Karpas-422 (cell line): ENCODE results near the gene CLK1. TPM values are rescaled to one million over a fixed set of nuclear protein-coding genes. Genes with fewer than 3 reads are reported as not detected.

Source experiments
- DNase-seq: peaks from one replicate; pipeline ENCODE4 v3.0.0-alpha.2; 2015
- H2AFZ ChIP-seq: fragments of 200-600 bp; sonication (generic); 2 replicates; pipeline ENCODE4 v1.6.1; 2014; ENCODE audit warnings: antibody characterized with exemption, low read length, mixed read lengths
- H3K27ac ChIP-seq: fragments of 200-600 bp; sonication (generic); 2 replicates; pipeline ENCODE4 v1.5.1; 2014; ENCODE audit warnings: mild to moderate bottlenecking, low read length, moderate library complexity
- H3K27me3 ChIP-seq: fragments of 200-600 bp; sonication (generic); 2 replicates; pipeline ENCODE4 v1.6.1; 2014; ENCODE audit warnings: low read length, mixed read lengths
- H3K36me3 ChIP-seq: fragments of 200-600 bp; sonication (generic); 2 replicates; pipeline ENCODE4 v1.6.1; 2014; ENCODE audit warnings: low read length, mixed read lengths; ENCODE audit not compliant: insufficient read depth
- H3K4me1 ChIP-seq: fragments of 200-600 bp; sonication (generic); 2 replicates; pipeline ENCODE4 v1.6.1; 2014; ENCODE audit warnings: mild to moderate bottlenecking, low read length, mixed read lengths
- H3K4me2 ChIP-seq: fragments of 200-600 bp; sonication (generic); 2 replicates; pipeline ENCODE4 v1.6.1; 2014; ENCODE audit warnings: low read length, low read depth, mild to moderate bottlenecking; ENCODE audit not compliant: poor library complexity, severe bottlenecking
- H3K4me3 ChIP-seq: fragments of 200-600 bp; sonication (generic); 2 replicates; pipeline ENCODE4 v1.5.1; 2014; ENCODE audit warnings: mild to moderate bottlenecking, antibody characterized with exemption, low read length, mixed read lengths
- H3K79me2 ChIP-seq: fragments of 200-600 bp; sonication (generic); 2 replicates; pipeline ENCODE4 v1.6.1; 2014; ENCODE audit warnings: mild to moderate bottlenecking, low read length, mixed read lengths
- H3K9ac ChIP-seq: fragments of 200-600 bp; sonication (generic); 2 replicates; pipeline ENCODE4 v1.6.0; 2014; ENCODE audit warnings: low read length
- H3K9me2 ChIP-seq: fragments of 200-600 bp; sonication (generic), shearing (Covaris generic); replicated peaks from 2 replicates; pipeline ENCODE4 v1.6.0; 2014; ENCODE audit warnings: mild to moderate bottlenecking, low read length, moderate library complexity; ENCODE audit not compliant: insufficient read depth
- H3K9me3 ChIP-seq: fragments of 300-700, 200-600 bp; sonication (generic); 2 replicates; pipeline ENCODE4 v1.6.1; 2014; ENCODE audit warnings: low read length, mixed read lengths
- H4K20me1 ChIP-seq: fragments of 200-600 bp; sonication (generic); 2 replicates; pipeline ENCODE4 v1.6.1; 2014; ENCODE audit warnings: mild to moderate bottlenecking, antibody characterized with exemption, low read length, low read depth; ENCODE audit not compliant: insufficient read depth
- total RNA-seq: library from RNA; depleted of rRNA; stranded (reverse); fragments of >200 nt; shearing (Covaris generic); gene quantifications from 2 replicates; pipeline ENCODE4 v1.2.3, GENCODE V29; 2014; ENCODE audit warnings: low replicate concordance

The CLK1 gene
- total RNA-seq, 1 experiment from 2014 or later: 119 TPM

DNA sequence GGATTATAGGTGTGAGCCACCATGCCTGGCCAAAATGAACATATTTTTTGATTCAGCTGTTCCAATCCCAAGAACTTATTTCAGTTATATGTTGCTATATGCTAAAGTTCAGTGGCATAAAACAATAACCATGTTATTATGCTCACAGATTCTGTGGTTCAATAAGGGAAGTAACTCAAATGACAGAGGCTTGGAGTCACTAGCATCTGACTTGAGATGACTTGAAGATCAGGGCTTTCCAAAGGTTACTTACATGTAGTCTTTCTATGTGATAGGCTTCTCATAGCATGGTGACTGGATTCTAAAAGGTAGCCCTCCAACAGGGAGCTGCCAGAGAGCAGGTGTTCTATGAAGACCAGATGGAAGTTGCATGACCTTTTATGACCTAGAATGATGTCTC is 17.2 kb downstream of the CLK1 start:
- no peaks in the 10 kb centered on the region for H3K79me2 ChIP-seq
- no peak overlapping the region for H2AFZ ChIP-seq
- no peak overlapping the region for H3K4me3 ChIP-seq
- H3K27ac ChIP-seq: no peak overlapping the region
- H3K9me3 ChIP-seq: no peaks in the 10 kb centered on the region
- H4K20me1 ChIP-seq: no peaks in the 10 kb centered on the region
- no peak for DNase-seq
- H3K36me3 ChIP-seq: peaks cover 10% of the 10 kb centered on the region
- no peaks in the 10 kb centered on the region for H3K27me3 ChIP-seq
- no peak overlapping the region for H3K4me2 ChIP-seq
- no peaks in the 10 kb centered on the region for H3K9me2 ChIP-seq
- H3K4me1 ChIP-seq: no peaks in the 10 kb centered on the region
- H3K9ac ChIP-seq: no peak overlapping the region

DNA sequence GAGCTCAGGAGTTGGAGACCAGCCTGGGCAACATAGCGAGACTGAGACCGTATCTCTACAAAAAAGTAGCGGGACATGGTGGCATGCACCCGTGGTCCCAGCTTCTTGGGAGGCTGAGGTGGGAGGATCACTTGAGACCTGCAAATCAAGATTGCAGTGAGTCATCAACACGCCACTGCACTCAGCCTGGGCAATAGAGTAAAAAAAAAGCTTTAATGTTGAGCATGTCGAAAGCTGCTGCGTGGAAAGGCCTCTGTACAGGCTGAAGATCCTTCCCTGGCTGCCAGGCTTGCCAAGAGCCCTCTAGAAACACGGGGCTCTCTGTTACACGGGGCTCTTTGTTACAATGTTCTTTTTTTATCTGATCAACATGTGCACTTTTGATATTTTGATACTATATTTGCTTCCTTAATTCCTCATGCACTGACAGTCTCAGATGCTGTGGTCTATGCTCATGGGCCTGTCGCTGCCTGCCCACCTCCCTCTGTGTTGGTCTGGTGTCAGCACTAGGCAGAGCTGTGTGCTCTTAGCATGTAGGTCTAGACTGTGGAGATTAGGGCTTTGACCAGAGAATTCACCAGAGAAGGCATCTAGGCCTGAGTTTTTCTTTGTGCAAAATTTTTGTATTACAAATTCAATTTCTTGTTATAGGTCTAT is 18.7 kb downstream of the CLK1 start:
- no peak overlapping the region for H3K9ac ChIP-seq
- no peak overlapping the region for H3K4me2 ChIP-seq
- no peaks in the 10 kb centered on the region for H3K9me3 ChIP-seq
- H2AFZ ChIP-seq: no peak overlapping the region
- no peak overlapping the region for H3K27ac ChIP-seq
- H3K79me2 ChIP-seq: no peaks in the 10 kb centered on the region
- no peaks in the 10 kb centered on the region for H4K20me1 ChIP-seq
- H3K4me1 ChIP-seq: no peaks in the 10 kb centered on the region
- no peaks in the 10 kb centered on the region for H3K9me2 ChIP-seq
- DNase-seq: no peak
- no peak overlapping the region for H3K4me3 ChIP-seq
- H3K27me3 ChIP-seq: no peaks in the 10 kb centered on the region
- no peaks in the 10 kb centered on the region for H3K36me3 ChIP-seq

DNA sequence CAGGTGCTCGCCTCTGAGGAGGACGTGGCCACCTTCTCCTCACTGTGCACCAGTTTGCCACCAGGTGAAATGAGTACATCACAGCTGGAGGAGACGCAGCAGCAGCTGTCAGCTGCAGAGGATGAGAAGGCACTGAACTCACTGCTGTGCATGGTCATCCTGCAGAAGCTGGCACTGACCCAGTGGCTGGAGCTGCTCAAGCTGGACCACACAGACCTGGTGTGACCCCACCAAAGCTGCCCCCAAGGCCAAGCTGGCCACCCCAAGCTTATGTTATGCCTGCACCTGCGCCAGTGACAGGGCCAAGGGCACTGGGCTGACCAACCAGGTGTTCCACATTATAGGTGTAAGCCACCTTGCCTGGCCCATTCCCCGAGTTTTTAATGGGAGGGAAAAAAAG is 19.3 kb downstream of the CLK1 start:
- Histone ChIP-seq H2AFZ (no peak overlapping the region), H4K20me1 (no peaks in the 10 kb centered on the region)
- no peak for DNase-seq

DNA sequence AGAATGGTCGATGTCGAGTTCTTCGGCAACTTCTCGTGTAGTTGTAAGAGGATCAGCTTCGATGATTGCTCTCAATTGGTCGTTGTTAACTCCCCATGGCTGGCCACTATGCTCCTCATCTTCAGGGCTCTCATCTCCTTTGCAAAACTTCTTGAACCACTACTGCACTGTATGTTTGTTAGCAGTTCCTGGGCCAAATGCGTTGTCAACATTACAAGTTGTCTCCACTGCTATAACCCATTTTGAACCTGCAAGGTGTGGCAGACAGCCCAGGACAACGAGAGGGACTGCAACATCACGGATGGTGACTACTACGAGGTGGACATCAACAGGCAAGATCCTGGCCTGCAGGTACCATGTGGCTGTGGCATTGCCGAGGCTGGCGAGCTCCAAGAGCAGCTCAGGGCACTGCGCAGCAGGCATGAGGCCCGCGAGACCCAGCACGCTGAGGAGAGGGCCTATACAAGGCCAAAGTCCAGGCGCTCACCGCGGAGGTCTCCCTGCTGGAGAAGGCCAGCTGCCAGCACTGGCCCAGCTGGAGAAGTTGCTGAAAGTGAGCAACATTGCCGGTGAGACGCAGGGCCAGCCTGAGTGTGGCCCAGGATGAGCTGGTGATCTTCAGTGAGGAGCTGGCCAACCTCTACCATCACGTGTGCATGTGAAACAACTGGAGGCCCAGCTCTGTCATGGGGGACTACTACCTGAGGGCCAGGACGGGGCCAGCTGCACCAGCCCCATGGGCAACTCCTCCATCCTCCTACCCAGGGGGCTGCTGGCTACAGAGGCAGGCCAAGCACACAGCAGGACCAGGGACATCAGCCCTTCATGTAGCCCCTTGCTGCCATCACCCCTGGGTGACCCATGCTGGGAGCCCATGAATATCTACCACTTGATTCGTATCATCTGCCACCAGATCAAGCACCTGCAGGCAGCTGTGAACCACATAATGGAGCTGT is 20.2 kb downstream of the CLK1 start:
- Histone ChIP-seq H3K9ac (no peak overlapping the region), H3K27ac (no peak overlapping the region), H3K36me3 (no peaks in the 10 kb centered on the region), H4K20me1 (no peaks in the 10 kb centered on the region), H3K4me1 (no peaks in the 10 kb centered on the region), H3K9me2 (no peaks in the 10 kb centered on the region), H3K27me3 (no peaks in the 10 kb centered on the region), H3K79me2 (no peaks in the 10 kb centered on the region), H3K4me2 (no peak overlapping the region), H3K9me3 (no peaks in the 10 kb centered on the region), H2AFZ (no peak overlapping the region), H3K4me3 (no peak overlapping the region)
- no peak for DNase-seq

More for the DNA sequence above, 19.3 kb downstream of the CLK1 start:
- H3K27me3 ChIP-seq: no peaks in the 10 kb centered on the region
- H3K9me3 ChIP-seq: no peaks in the 10 kb centered on the region
- H3K9me2 ChIP-seq: no peaks in the 10 kb centered on the region
- H3K27ac ChIP-seq: no peak overlapping the region
- no peaks in the 10 kb centered on the region for H3K79me2 ChIP-seq
- H3K9ac ChIP-seq: no peak overlapping the region
- H3K4me2 ChIP-seq: no peak overlapping the region
- no peaks in the 10 kb centered on the region for H3K36me3 ChIP-seq
- H3K4me3 ChIP-seq: no peak overlapping the region
- no peaks in the 10 kb centered on the region for H3K4me1 ChIP-seq

DNA sequence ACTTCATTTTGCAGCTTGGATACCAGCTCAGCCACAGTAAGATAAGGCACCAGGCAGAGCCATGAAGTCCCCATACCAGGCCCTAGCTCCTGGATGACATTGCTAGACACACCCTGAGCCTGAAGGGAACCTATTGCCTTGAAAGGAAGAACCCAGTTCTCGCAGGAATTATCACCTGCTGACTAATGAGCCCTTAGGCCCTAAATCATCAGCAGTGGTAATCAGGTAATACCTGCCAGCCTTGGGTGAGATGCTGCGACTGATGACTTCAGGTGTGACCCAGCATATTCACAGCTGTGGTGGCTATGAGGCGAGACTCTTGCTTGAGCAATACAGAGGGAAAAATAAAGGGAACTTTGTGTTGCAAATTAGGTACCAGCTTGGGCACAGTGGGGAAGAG is 24.9 kb downstream of the CLK1 start:
- H3K4me1 ChIP-seq: no peaks in the 10 kb centered on the region
- H4K20me1 ChIP-seq: no peaks in the 10 kb centered on the region
- H3K9ac ChIP-seq: no peak overlapping the region
- no peaks in the 10 kb centered on the region for H3K27me3 ChIP-seq
- H3K36me3 ChIP-seq: no peaks in the 10 kb centered on the region
- H3K79me2 ChIP-seq: no peaks in the 10 kb centered on the region
- DNase-seq: no peak
- no peaks in the 10 kb centered on the region for H3K9me2 ChIP-seq
- no peak overlapping the region for H3K4me2 ChIP-seq
- H3K27ac ChIP-seq: no peak overlapping the region
- peaks cover 9% of the 10 kb centered on the region; the same call in 1 of the 2 replicates for H3K9me3 ChIP-seq
- H2AFZ ChIP-seq: no peak overlapping the region
- H3K4me3 ChIP-seq: no peak overlapping the region

DNA sequence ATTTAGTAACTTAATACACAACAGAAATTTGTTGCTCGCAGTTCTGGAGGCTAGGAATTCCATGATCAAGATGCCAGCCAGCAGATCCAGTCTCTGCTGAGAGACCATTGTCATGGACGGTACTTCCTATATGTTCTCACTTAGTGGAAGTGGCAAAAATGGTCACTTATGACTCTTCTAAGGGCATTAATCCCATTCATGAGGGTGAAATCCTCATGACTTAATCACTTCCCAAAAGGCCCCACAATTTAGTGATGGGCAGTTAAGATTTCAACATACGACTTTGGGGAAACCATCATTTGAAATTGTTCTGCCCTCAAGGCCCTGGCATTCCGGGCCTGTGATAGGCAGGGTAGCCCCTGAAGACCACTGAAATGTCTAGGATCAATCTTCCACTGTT is 29.8 kb downstream of the CLK1 start:
- no peaks in the 10 kb centered on the region for H3K79me2 ChIP-seq
- no peak overlapping the region for H3K4me2 ChIP-seq
- no peaks in the 10 kb centered on the region for H4K20me1 ChIP-seq
- no peaks in the 10 kb centered on the region for H3K9me2 ChIP-seq
- no peak overlapping the region for H2AFZ ChIP-seq
- no peak for DNase-seq
- no peak overlapping the region for H3K9ac ChIP-seq
- H3K27me3 ChIP-seq: no peaks in the 10 kb centered on the region
- no peak overlapping the region for H3K27ac ChIP-seq
- H3K4me3 ChIP-seq: no peak overlapping the region
- no peaks in the 10 kb centered on the region for H3K36me3 ChIP-seq
- peaks cover 9% of the 10 kb centered on the region; the same call in 1 of the 2 replicates for H3K9me3 ChIP-seq
- no peaks in the 10 kb centered on the region for H3K4me1 ChIP-seq

DNA sequence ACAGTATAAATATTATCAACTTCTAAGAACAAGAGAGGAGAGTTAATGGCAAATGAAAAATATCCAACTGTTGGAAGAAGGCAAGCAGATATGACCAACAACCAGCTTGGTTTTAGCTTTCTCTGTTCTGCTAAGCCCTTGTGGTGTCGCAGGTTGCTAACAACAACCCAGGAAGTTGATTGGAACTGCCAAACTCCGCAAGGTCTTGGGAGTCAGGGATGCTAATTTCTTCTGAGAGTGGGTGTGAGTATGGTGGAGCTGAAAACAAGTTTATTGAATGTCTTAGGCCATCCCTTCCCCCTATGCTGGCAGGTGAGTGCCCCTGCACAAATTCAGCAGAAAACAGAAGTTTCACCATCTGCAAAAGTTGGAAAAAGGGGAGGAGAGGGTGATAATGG is 35.2 kb downstream of the CLK1 start:
- Histone ChIP-seq H3K79me2 (no peaks in the 10 kb centered on the region), H3K27ac (no peak overlapping the region), H3K9me2 (no peaks in the 10 kb centered on the region), H3K4me1 (no peaks in the 10 kb centered on the region), H3K36me3 (no peaks in the 10 kb centered on the region), H3K9ac (no peak overlapping the region), H4K20me1 (no peaks in the 10 kb centered on the region), H2AFZ (no peak overlapping the region), H3K4me2 (no peak overlapping the region), H3K27me3 (no peaks in the 10 kb centered on the region), H3K4me3 (no peak overlapping the region), H3K9me3 (no peaks in the 10 kb centered on the region)
- peak; percentile 17 for DNase-seq

DNA sequence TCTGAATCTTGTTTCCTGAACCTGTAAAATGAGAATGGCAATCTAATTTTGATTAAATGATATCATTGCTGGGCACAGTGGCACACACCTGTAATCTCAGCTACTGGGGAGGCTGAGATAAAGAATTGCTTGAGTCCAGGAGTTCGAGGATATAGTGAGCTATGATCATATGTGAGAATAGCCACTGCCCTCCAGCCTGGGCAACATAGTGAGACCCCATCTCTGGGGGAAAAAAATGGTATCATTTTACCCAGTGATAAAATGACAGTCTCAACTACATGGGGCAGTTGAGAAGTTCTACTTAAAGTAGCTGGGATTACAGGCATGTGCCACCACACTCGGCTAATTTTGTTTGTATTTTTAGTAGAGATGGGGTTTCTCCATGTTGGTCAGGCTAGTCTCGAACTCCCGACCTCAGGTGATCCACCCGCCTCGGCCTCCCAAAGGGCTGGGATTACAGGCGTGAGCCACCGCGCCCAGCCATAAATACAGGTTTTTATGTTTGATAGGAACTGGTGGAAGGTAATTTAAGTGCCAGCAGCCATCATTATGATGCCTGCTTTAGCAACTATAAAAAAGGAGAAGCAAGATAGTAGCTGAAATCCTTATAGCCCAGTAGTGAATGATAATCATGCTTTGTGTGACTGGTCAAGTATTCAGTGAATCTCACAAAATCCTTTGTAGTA is 35.7 kb downstream of the CLK1 start:
- no peak overlapping the region for H3K9ac ChIP-seq
- 0 out of 2 replicates have a peak, but pooled peaks cover 2% of the 10 kb centered on the region for H3K36me3 ChIP-seq
- no peaks in the 10 kb centered on the region for H3K9me3 ChIP-seq
- no peaks in the 10 kb centered on the region for H3K9me2 ChIP-seq
- no peaks in the 10 kb centered on the region for H4K20me1 ChIP-seq
- H3K27ac ChIP-seq: no peak overlapping the region
- H3K4me1 ChIP-seq: no peaks in the 10 kb centered on the region
- no peak overlapping the region for H3K4me2 ChIP-seq
- no peaks in the 10 kb centered on the region for H3K79me2 ChIP-seq
- H3K4me3 ChIP-seq: no peak overlapping the region
- H2AFZ ChIP-seq: no peak overlapping the region
- no peaks in the 10 kb centered on the region for H3K27me3 ChIP-seq
- DNase-seq: peak; percentile 38
